ENCODE data around the gene GJB6.
"Not testable (repeated sequence)": the region's sequence is repeated elsewhere in the genome, so short reads cannot be mapped to it uniquely, and the experiment has no call there.

GJB6 gene

GRCh38 chr13:20231839-20232555 is at the start of gene GJB6:
TSS of gene GJB6 (minus strand) at chr13:20232319. CDS start at chr13:20223480, 8,839 bp downstream.
- peak; percentile 19 for DNase-seq

GRCh38 chr13:20276901-20277300 is 44.8 kb upstream of the GJB6 start:
- not testable (repeated sequence) for DNase-seq

- DNase-seq: no peak
Measured at GRCh38 chr13:20274466-20274865, 42.3 kb upstream of the GJB6 start.

GRCh38 chr13:20272588-20273171 is 40.6 kb upstream of the GJB6 start:
- DNase-seq: no peak

GRCh38 chr13:20272104-20272503 is 40.0 kb upstream of the GJB6 start:
- no peak for DNase-seq

- no peak for DNase-seq
Measured at GRCh38 chr13:20271441-20271840, 39.3 kb upstream of the GJB6 start.

- no peak for DNase-seq
Measured at GRCh38 chr13:20270163-20270865, 38.2 kb upstream of the GJB6 start.

- DNase-seq: peak; percentile 19
Measured at GRCh38 chr13:20264271-20265018, 32.3 kb upstream of the GJB6 start.

GRCh38 chr13:20263393-20264044 is 31.4 kb upstream of the GJB6 start:
- no peak for DNase-seq

GRCh38 chr13:20258963-20259288 is 26.8 kb upstream of the GJB6 start:
- no peak for DNase-seq

GRCh38 chr13:20258208-20258962 is 26.3 kb upstream of the GJB6 start:
- DNase-seq: no peak

- DNase-seq: no peak
Measured at GRCh38 chr13:20254076-20254475, 22.0 kb upstream of the GJB6 start.

- no peak for DNase-seq
Measured at GRCh38 chr13:20249913-20250312, 17.8 kb upstream of the GJB6 start.

GRCh38 chr13:20247963-20248362 is 15.8 kb upstream of the GJB6 start:
- DNase-seq: no peak

- no peak for DNase-seq
Measured at GRCh38 chr13:20247403-20247802, 15.3 kb upstream of the GJB6 start.

- DNase-seq: no peak
Measured at GRCh38 chr13:20241593-20241992, 9.5 kb upstream of the GJB6 start.

GRCh38 chr13:20239748-20240147 is 7.6 kb upstream of the GJB6 start:
- no peak for DNase-seq

- no peak for DNase-seq
Measured at GRCh38 chr13:20232556-20233277, 598 bp upstream of the GJB6 start.

- no peak for DNase-seq
Measured at GRCh38 chr13:20230913-20231838, 943 bp downstream of the GJB6 start.

GRCh38 chr13:20227730-20228129 is 4.4 kb downstream of the GJB6 start:
- DNase-seq: no peak
